Endothelial cell of umbilical vein (primary cell): ENCODE data around the gene CCDC121. TPM values are rescaled to one million over a fixed set of nuclear protein-coding genes. Genes with fewer than 3 reads are reported as not detected.
A peak's percentile ranks its signal among the peaks of the same experiment; 100 is the strongest.

Experiments
- BruUV-seq: library from RNA; stranded (reverse); fragments of 400-500 nt; replicated peaks from 2 replicates; lab custom pipeline; 2021; lab: Mats Ljungman, UMichigan
- CTCF ChIA-PET: fragments of 300-600, 350-600 bp; sonication (Branson Sonifier 250); formaldehyde crosslinking; loops from one replicate; lab custom pipeline; 2021; ENCODE audit warnings: antibody characterized with exemption, inconsistent platforms; lab: Charles Lee
- POLR2A ChIA-PET: fragments of 300-600, 350-600 bp; sonication (Branson Sonifier 250); formaldehyde crosslinking; loops from one replicate; lab custom pipeline; 2021; ENCODE audit warnings: antibody characterized with exemption, inconsistent platforms; lab: Charles Lee
- DNase-seq: peaks from one replicate; pipeline ENCODE4 v3.0.0-alpha.2; 2011; ENCODE audit warnings: low read depth, low spot score
- FAIRE-seq: peaks from 2 replicates; lab custom pipeline; 2011; peaks lifted over from hg19 to GRCh38; lab: Jason Lieb, UNC
- H2AFZ ChIP-seq: 2 replicates; pipeline ENCODE4 v1.6.0; 2012; ENCODE audit warnings: low read depth, low read length, control low read depth, inconsistent platforms
- H3K27ac ChIP-seq: 2 replicates; pipeline ENCODE4 v1.5.1; 2011; ENCODE audit warnings: low read depth, mild to moderate bottlenecking, control low read depth, low read length, moderate library complexity; ENCODE audit not compliant: insufficient read depth
- H3K27me3 ChIP-seq, 2 experiments: 2 replicates each; pipeline versions ENCODE4 v1.6.0 to v1.6.1; 2011; ENCODE audit warnings: low read length in 2 of 2, mixed read lengths in 1 of 2; ENCODE audit not compliant: control insufficient read depth in 2 of 2, insufficient read depth in 2 of 2
- H3K36me3 ChIP-seq, 2 experiments: 2 replicates in 1 of 2; 3 replicates in 1 of 2; pipeline ENCODE4 v1.5.1; 2011; ENCODE audit warnings: low read length in 2 of 2, mild to moderate bottlenecking in 1 of 2, moderate library complexity in 1 of 2; ENCODE audit not compliant: control insufficient read depth in 2 of 2, insufficient read depth in 2 of 2; ENCODE audit errors: extremely low read depth in 1 of 2
- H3K4me1 ChIP-seq: 3 replicates; pipeline ENCODE4 v1.5.1; 2011; ENCODE audit warnings: mild to moderate bottlenecking, low read length; ENCODE audit not compliant: control insufficient read depth, insufficient read depth; ENCODE audit errors: extremely low read depth
- H3K4me2 ChIP-seq: 2 replicates; pipeline ENCODE4 v1.6.1; 2011; ENCODE audit warnings: low read length, control low read depth, mixed read lengths; ENCODE audit not compliant: insufficient read depth
- H3K4me3 ChIP-seq, 3 experiments: fragments of 200-600 bp in 1 of 3; sonication (generic), shearing (Covaris generic) in 1 of 3; replicated peaks in 1 of 3; 2 replicates each; pipeline ENCODE4 v1.5.1; 2011 to 2016; ENCODE audit warnings: control low read depth in 3 of 3, low read length in 3 of 3, mild to moderate bottlenecking in 2 of 3, inconsistent platforms in 1 of 3, low read depth in 1 of 3, moderate library complexity in 1 of 3; ENCODE audit not compliant: insufficient read depth in 1 of 3
- H3K79me2 ChIP-seq: 2 replicates; pipeline ENCODE4 v1.6.0; 2012; ENCODE audit warnings: low read length, inconsistent platforms; ENCODE audit not compliant: control insufficient read depth, insufficient read depth
- H3K9ac ChIP-seq: replicated peaks from 2 replicates; pipeline ENCODE3; 2011; ENCODE audit warnings: low read length, control low read depth; ENCODE audit not compliant: insufficient read depth; ENCODE audit errors: extremely low read depth
- H3K9me1 ChIP-seq: replicated peaks from 3 replicates; pipeline ENCODE4 v1.6.0; 2011; ENCODE audit warnings: mild to moderate bottlenecking, low read length; ENCODE audit not compliant: control insufficient read depth, insufficient read depth; ENCODE audit errors: extremely low read depth
- H3K9me3 ChIP-seq: replicated peaks from 2 replicates; pipeline ENCODE4 v1.5.1; 2012; ENCODE audit warnings: low read length, inconsistent platforms; ENCODE audit not compliant: control insufficient read depth, insufficient read depth
- H4K20me1 ChIP-seq: replicated peaks from 2 replicates; pipeline ENCODE3; 2011; ENCODE audit warnings: mild to moderate bottlenecking, low read length; ENCODE audit not compliant: control insufficient read depth, insufficient read depth; ENCODE audit errors: extremely low read depth
- CTCF ChIP-seq, 2 donors: IDR thresholded peaks; 1 replicate in 1 of 2; 2 replicates in 1 of 2; pipeline ENCODE4 v1.5.1; 2011; ENCODE audit warnings: low read length in 2 of 2, mild to moderate bottlenecking in 2 of 2, moderate library complexity in 2 of 2, control low read depth in 1 of 2, inconsistent platforms in 1 of 2, low read depth in 1 of 2; ENCODE audit not compliant: insufficient read depth in 1 of 2; ENCODE audit errors: extremely low read depth in 1 of 2
- FOS ChIP-seq: IDR thresholded peaks from 2 replicates; pipeline ENCODE4 v1.6.1; 2011; ENCODE audit warnings: mild to moderate bottlenecking, low read length, moderate library complexity, borderline replicate concordance; ENCODE audit not compliant: insufficient read depth
- GATA2 ChIP-seq: IDR thresholded peaks from 2 replicates; pipeline ENCODE4 v1.7.0; 2011; ENCODE audit warnings: low read depth, mild to moderate bottlenecking, moderate library complexity, mixed read lengths, low read length; ENCODE audit not compliant: insufficient read length, insufficient read depth
- MYC ChIP-seq: IDR thresholded peaks from one replicate; pipeline ENCODE4 v1.6.1; 2011; ENCODE audit warnings: mild to moderate bottlenecking, low read depth, low read length
- POLR2AphosphoS5 ChIP-seq: IDR thresholded peaks from 2 replicates; pipeline ENCODE4 v1.6.1; 2012; ENCODE audit warnings: low read depth, mild to moderate bottlenecking, control low read depth, low read length, moderate library complexity; ENCODE audit not compliant: insufficient read depth
- dilution Hi-C: fragments of 300-500 bp; cut with MboI; formaldehyde crosslinking; loops from one replicate; pipeline ENCODE4 v1.15.0; 2019; ENCODE audit warnings: low sequenced_read_pairs; ENCODE audit not compliant: extremely low pct_ligation_motif_present
- intact Hi-C: fragments of 100-400 bp; cut with micrococcal nuclease; formaldehyde crosslinking; loops from one replicate; pipeline ENCODE4 v1.10.0; 2022
- polyA plus RNA-seq, 4 experiments: library from polyadenylated mRNA; depleted of rRNA in 3 of 4; stranded (reverse) in 3 of 4; unstranded in 1 of 4; fragments of >200 nt; gene quantifications; 2 replicates each; pipeline versions ENCODE4 v1.2.1 to v1.2.3, GENCODE V29; 2011 to 2012; ENCODE audit warnings: missing spikeins in 1 of 4
- total RNA-seq: library from RNA; stranded (reverse); gene quantifications from 2 replicates; pipeline ENCODE4 v1.2.3, GENCODE V29; 2021

The CCDC121 gene
- total and polyA plus RNA-seq, 2 donors (not counting 3 experiments of a cell fraction or from before 2014, with no cell fraction given), result 0.92 to 3.3 TPM

GRCh38 chr2:27655155-27655951 is 26.5 kb upstream of the CCDC121 start:
- H4K20me1 ChIP-seq, result no peaks in the 10 kb centered on the region
- H3K9me3 ChIP-seq, result no peaks in the 10 kb centered on the region
- no peak overlapping the region for H3K9ac ChIP-seq
- no peak overlapping the region for H3K4me3 ChIP-seq
- CTCF ChIA-PET, result interaction anchor here (2.1 to 3.3 kb wide), 2 partner anchors 12 to 28 kb away, joined by 4 to 18 read pairs; no protein-coding TSS in a partner anchor
- peaks cover 9% of the 10 kb centered on the region for H3K4me1 ChIP-seq
- DNase-seq, result peak; percentile 8
- dilution Hi-C loops (no loop called here), intact Hi-C loops (no loop called here)
- no TSS peak for BruUV-seq
- no peaks in the 10 kb centered on the region for H3K27me3 ChIP-seq
- POLR2A ChIA-PET, result interaction anchor here (1.2 kb wide), 1 partner anchor 27 kb away, joined by 3 read pairs; no protein-coding TSS in a partner anchor
- H3K36me3 ChIP-seq, result peaks cover 23 to 31% of the 10 kb centered on the region in 2 experiments
- no peak for FAIRE-seq
- TF ChIP-seq GATA2 (no peak), POLR2AphosphoS5 (no peak), MYC (no peak), FOS (no peak), CTCF (IDR thresholded peaks at IDR 0.05; ENCODE audit: extremely low read depth in 1 of 2, insufficient read depth in 1 of 2, low read depth in 1 of 2, low read length in 2 of 2) (no peak)
- H2AFZ ChIP-seq, result no peak overlapping the region
- no peak overlapping the region for H3K4me2 ChIP-seq
- H3K27ac ChIP-seq, result no peak overlapping the region
- H3K9me1 ChIP-seq, result no peaks in the 10 kb centered on the region
- H3K79me2 ChIP-seq, result no peaks in the 10 kb centered on the region
